ENCODE data around the gene PIANP.

DNA sequence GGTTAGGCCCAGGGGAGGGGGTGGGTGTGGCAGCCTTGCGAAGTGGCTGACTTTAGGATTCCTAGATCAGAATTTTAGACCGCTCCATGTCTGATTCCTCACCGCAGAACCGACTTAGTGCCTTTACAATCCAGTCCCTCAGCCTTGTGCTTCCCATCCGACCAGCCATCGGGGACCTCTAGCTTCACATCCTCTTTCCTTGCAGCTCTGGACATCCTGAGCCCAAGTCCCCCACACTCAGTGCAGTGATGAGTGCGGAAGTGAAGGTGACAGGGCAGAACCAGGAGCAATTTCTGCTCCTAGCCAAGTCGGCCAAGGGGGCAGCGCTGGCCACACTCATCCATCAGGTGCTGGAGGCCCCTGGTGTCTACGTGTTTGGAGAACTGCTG, 23.8 kb upstream of the PIANP start:
- TF ChIP-seq, protein P1, sequence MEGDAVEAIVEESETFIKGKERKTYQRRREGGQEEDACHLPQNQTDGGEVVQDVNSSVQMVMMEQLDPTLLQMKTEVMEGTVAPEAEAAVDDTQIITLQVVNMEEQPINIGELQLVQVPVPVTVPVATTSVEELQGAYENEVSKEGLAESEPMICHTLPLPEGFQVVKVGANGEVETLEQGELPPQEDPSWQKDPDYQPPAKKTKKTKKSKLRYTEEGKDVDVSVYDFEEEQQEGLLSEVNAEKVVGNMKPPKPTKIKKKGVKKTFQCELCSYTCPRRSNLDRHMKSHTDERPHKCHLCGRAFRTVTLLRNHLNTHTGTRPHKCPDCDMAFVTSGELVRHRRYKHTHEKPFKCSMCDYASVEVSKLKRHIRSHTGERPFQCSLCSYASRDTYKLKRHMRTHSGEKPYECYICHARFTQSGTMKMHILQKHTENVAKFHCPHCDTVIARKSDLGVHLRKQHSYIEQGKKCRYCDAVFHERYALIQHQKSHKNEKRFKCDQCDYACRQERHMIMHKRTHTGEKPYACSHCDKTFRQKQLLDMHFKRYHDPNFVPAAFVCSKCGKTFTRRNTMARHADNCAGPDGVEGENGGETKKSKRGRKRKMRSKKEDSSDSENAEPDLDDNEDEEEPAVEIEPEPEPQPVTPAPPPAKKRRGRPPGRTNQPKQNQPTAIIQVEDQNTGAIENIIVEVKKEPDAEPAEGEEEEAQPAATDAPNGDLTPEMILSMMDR (IDR thresholded peaks at IDR 0.05; ENCODE audit: insufficient read depth, low read length, poor library complexity, severe bottlenecking), result no peak
- no peak for TF ChIP-seq EZH2phosphoT487 (conservative IDR thresholded peaks at IDR 0.05; ENCODE audit: low read length)
